Smooth muscle cell (in vitro differentiated cells): ENCODE data around the gene DSTYK. TPM values are rescaled to one million over a fixed set of nuclear protein-coding genes. Genes with fewer than 3 reads are reported as not detected.

Experiments used
- DNase-seq: peaks from one replicate; lab custom pipeline; 2025; ENCODE audit not compliant: unreplicated experiment; lab: John Stamatoyannopoulos, UW
- H2AFZ ChIP-seq: fragments of 200-600 bp; sonication (generic); 2 replicates; pipeline ENCODE4 v1.6.0; 2016; ENCODE audit warnings: antibody characterized with exemption, low read depth, mild to moderate bottlenecking
- H3F3A ChIP-seq: fragments of 200-600 bp; sonication (generic); 2 replicates; pipeline ENCODE4 v1.6.0; 2017; ENCODE audit warnings: antibody characterized with exemption, low read depth
- H3K27ac ChIP-seq: fragments of 200-600 bp; sonication (generic); 2 replicates; pipeline ENCODE4 v1.5.1; 2016; ENCODE audit warnings: low read depth, mild to moderate bottlenecking
- H3K27me3 ChIP-seq: fragments of 200-600 bp; sonication (generic); 2 replicates; pipeline ENCODE4 v1.6.1; 2016; ENCODE audit warnings: low read depth, mild to moderate bottlenecking
- H3K36me3 ChIP-seq: fragments of 200-600 bp; sonication (generic); 2 replicates; pipeline ENCODE4 v1.5.1; 2016; ENCODE audit warnings: low read depth
- H3K4me1 ChIP-seq: fragments of 200-600 bp; sonication (generic); 2 replicates; pipeline ENCODE4 v1.5.1; 2016; ENCODE audit warnings: low read depth
- H3K4me2 ChIP-seq: fragments of 200-600 bp; sonication (generic); 2 replicates; pipeline ENCODE4 v1.6.0; 2016; ENCODE audit warnings: mild to moderate bottlenecking
- H3K4me3 ChIP-seq: fragments of 200-600 bp; sonication (generic); 2 replicates; pipeline ENCODE4 v1.5.1; 2016; ENCODE audit warnings: mild to moderate bottlenecking
- H3K79me2 ChIP-seq: fragments of 200-600 bp; sonication (generic); 2 replicates; pipeline ENCODE4 v1.6.0; 2016; ENCODE audit warnings: low read depth, mild to moderate bottlenecking
- H3K9ac ChIP-seq: fragments of 200-600 bp; sonication (generic); 2 replicates; pipeline ENCODE4 v1.6.0; 2016; ENCODE audit warnings: low read depth
- H3K9me3 ChIP-seq: fragments of 200-600 bp; sonication (generic); replicated peaks from 2 replicates; pipeline ENCODE4 v1.5.1; 2016; ENCODE audit warnings: low read depth
- H4K20me1 ChIP-seq: fragments of 200-600 bp; sonication (generic); 2 replicates; pipeline ENCODE4 v1.6.0; 2016; ENCODE audit warnings: low read depth
- CTCF ChIP-seq: fragments of 200-600 bp; sonication (generic); IDR thresholded peaks from 2 replicates; pipeline ENCODE4 v1.5.1; 2017; ENCODE audit warnings: borderline replicate concordance, mild to moderate bottlenecking, antibody characterized with exemption; ENCODE audit not compliant: insufficient read depth, poor library complexity, severe bottlenecking
- polyA plus RNA-seq: library from polyadenylated mRNA; unstranded; fragments of >200 nt; fragmentation: Nextera tagmentation; extraction: Ambion mirVana; gene quantifications from 2 replicates; pipeline ENCODE4 v1.2.1, GENCODE V29; 2016
- total RNA-seq: library from RNA; depleted of rRNA; stranded (reverse); fragments of >200 nt; gene quantifications from 2 replicates; pipeline ENCODE4 v1.2.3, GENCODE V29; 2014

Gene DSTYK
- total and polyA plus RNA-seq, 2 experiments from 2014 or later, result 6.9 to 8.7 TPM

GRCh38 chr1:205095422-205095821, 116.1 kb downstream of the DSTYK start:
- H3K9ac ChIP-seq, result no peak overlapping the region
- TF ChIP-seq CTCF, result no peak
- H3K4me2 ChIP-seq, result no peak overlapping the region
- peaks cover 48% of the 10 kb centered on the region for H3K36me3 ChIP-seq
- H3F3A ChIP-seq, result no peaks in the 10 kb centered on the region
- no peaks in the 10 kb centered on the region for H3K4me1 ChIP-seq
- no peaks in the 10 kb centered on the region for H3K9me3 ChIP-seq
- no peak overlapping the region for H3K4me3 ChIP-seq
- H4K20me1 ChIP-seq, result no peaks in the 10 kb centered on the region
- no peak for DNase-seq
- H2AFZ ChIP-seq, result no peak overlapping the region
- H3K27ac ChIP-seq, result no peak overlapping the region
- no peaks in the 10 kb centered on the region for H3K27me3 ChIP-seq
- H3K79me2 ChIP-seq, result no peaks in the 10 kb centered on the region

Other genes with a start within 250 kb of the DSTYK start
- not detected in 2 replicates for gene CNTN2, start 168.5 kb downstream of the DSTYK start, total RNA-seq
- gene CNTN2, start 168.5 kb downstream of the DSTYK start, polyA plus RNA-seq, result 0.53 TPM in 1 of 2 replicates, not detected in the other
- 0.54 and 1.9 TPM in 2 replicates for gene TMEM81, start 127.2 kb downstream of the DSTYK start, total RNA-seq
- gene TMEM81, start 127.2 kb downstream of the DSTYK start, polyA plus RNA-seq, result 0.92 and 1.8 TPM in 2 replicates
- 18.8 and 19.0 TPM in 2 replicates for gene RBBP5, start 89.7 kb downstream of the DSTYK start, total RNA-seq
- 9.3 and 12.8 TPM in 2 replicates for gene RBBP5, start 89.7 kb downstream of the DSTYK start, polyA plus RNA-seq
- gene TMCC2, start 16.2 kb upstream of the DSTYK start, total RNA-seq, result 2.1 and 3.3 TPM in 2 replicates
- 2.4 and 5.6 TPM in 2 replicates for gene TMCC2, start 16.2 kb upstream of the DSTYK start, polyA plus RNA-seq
- 6.6 and 11.3 TPM in 2 replicates for gene NUAK2, start 110.0 kb upstream of the DSTYK start, total RNA-seq
- 15.8 and 16.8 TPM in 2 replicates for gene NUAK2, start 110.0 kb upstream of the DSTYK start, polyA plus RNA-seq
- gene KLHDC8A, start 145.2 kb upstream of the DSTYK start, total RNA-seq, result 0.54 TPM in 1 of 2 replicates, not detected in the other
- 0.33 and 0.84 TPM in 2 replicates for gene KLHDC8A, start 145.2 kb upstream of the DSTYK start, polyA plus RNA-seq
- gene LEMD1, start 210.4 kb upstream of the DSTYK start, total RNA-seq, result 1.3 and 5.8 TPM in 2 replicates
- 8.0 and 15.0 TPM in 2 replicates for gene LEMD1, start 210.4 kb upstream of the DSTYK start, polyA plus RNA-seq
- 1.3 and 3.9 TPM in 2 replicates for gene BLACAT1, start 244.3 kb upstream of the DSTYK start, total RNA-seq
- gene BLACAT1, start 244.3 kb upstream of the DSTYK start, polyA plus RNA-seq, result 0.72 and 2.8 TPM in 2 replicates